Stimulated activated CD4-positive, alpha-beta T cell treated with anti-CD3 and anti-CD28 coated beads, TNF-alpha, amount 100 ng/mL, for 1 hour (primary cell): ENCODE results near the gene KLHL12.

Experiments used
- DNase-seq, 3 donors: peaks; one replicate each; pipeline ENCODE4 v3.0.0-alpha.2; 2020; ENCODE audit warnings: low read depth in 3 of 3, low spot score in 1 of 3

The KLHL12 gene

GRCh38 chr1:202844259-202844658 is 82.8 kb downstream of the KLHL12 start:
- DNase-seq, result no peak

DNA sequence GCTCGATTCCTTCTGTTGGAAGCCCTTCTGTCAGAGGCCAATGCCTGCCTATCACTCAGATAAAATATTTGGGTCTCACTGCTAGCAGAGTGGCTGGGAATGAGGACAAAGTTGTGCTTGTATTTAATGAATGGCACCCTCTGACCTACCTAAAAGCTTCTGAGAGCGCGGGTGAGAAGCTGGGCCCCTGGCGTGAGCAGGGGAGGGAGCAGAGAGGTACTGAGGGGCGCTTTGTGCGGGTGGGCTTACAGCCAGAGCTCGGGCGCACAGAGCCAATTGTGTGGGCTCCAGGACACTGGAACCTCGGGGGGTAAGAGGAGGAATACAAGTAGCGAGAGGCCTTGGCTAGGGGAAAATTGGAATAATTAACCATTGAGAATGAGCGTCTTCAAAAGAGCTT is 84.0 kb downstream of the KLHL12 start:
- no peak for DNase-seq
